ENCODE results near the gene TECR.
"Not testable (repeated sequence)": the region's sequence is repeated elsewhere in the genome, so short reads cannot be mapped to it uniquely, and the experiment has no call there.

TECR gene

DNA sequence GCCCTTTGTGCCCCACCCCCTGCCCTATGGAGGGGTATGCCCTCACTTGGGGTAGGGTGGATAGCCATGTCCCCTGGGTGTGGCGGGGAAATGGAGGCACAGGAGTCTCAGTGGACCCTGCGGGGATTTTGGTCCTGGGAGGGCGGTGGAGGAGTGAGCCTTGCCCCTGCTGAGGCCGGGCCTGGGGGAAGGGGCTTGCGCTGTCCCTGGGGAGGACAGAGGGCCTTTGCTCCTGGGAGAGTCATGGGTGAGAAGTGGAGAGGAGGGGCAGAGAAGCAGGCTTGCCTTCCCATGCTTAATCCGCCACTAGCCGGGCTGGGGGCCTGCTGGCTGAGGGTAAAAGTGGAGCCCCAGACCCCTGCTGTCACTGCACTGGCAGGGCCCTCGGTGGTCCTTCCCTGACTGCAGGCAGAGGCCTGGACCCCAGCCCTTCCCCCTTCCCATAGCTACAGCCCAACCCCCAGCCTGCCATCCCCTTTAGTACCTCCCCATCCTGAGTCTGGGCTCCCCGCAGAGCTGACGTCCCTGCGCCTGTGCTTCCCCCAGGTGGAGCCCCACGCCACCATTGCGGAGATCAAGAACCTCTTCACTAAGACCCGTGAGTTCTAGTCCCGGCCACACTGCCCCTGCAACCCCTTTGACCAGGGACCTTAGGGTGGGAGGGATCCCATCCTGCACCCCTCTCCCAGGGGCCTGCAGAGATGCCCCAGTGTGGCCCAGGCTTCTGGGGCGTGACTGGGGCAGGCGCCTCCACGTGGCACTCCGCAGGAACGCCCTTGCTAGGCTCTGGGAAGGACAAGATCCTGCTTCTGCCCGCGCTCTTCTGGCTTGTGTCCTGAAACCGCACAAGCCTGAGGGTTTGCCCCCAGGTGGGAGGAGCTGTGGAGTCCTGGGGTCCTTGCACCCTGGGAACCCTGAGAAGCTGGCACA is 33.5 kb downstream of the TECR start:
- DNase-seq: no peak

DNA sequence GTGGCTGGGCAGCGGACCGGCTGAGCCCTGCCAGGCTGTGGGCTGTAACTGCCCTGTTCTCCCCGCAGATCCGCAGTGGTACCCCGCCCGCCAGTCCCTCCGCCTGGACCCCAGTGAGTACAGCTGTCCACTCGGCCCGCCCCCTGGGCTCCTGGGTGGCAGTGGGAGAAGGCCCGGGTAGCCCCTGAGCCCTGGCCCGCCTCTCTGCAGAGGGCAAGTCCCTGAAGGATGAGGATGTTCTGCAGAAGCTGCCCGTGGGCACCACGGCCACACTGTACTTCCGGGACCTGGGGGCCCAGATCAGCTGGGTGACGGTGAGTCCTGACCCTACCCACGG is 34.2 kb downstream of the TECR start:
- DNase-seq: no peak

DNA sequence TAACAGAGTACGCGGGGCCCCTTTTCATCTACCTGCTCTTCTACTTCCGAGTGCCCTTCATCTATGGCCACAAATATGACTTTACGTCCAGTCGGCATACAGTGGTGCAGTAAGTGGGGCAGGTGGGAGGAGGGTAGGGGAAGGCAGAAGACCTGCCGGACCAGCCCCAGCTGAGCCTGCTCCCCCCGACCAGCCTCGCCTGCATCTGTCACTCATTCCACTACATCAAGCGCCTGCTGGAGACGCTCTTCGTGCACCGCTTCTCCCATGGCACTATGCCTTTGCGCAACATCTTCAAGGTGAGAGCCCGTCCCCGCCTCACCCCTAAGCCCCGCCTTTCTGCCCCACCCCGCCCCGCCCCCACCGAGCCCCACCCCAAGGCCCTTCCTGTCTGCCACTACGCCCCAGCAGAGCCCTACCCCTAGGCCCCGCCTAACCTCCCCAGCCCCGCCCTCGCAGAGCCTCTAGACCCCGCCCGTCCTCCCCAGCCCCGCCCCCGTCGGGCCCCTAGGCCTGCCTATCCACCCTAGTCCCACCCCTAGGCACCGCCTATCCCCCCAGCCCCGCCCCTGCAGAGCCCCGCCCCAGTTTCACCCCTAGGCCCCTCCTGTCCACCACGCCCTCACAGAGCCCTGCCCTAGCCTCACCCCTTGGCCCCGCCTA is 34.7 kb downstream of the TECR start:
- no peak for DNase-seq

DNA sequence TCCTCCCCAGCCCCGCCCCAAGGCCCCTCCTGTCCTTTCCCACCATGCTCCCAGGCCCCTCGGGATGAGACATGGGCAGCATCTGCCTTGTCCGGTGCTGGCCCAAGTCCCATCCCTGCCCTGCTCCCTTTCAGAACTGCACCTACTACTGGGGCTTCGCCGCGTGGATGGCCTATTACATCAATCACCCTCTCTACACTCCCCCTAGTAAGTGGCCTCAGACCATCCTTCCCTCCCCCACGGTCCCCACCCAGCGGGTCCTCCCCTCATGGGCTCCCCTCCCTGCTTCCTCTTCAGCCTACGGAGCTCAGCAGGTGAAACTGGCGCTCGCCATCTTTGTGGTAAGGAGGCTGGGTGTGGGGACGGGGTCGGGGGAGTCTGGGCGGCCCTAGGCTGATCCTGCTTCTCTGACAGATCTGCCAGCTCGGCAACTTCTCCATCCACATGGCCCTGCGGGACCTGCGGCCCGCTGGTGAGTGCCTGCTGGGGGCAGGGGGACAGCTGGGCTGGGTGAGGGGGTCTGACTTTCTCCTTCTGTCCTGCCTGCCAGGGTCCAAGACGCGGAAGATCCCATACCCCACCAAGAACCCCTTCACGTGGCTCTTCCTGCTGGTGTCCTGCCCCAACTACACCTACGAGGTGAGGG is 35.4 kb downstream of the TECR start:
- DNase-seq: not testable (repeated sequence)

DNA sequence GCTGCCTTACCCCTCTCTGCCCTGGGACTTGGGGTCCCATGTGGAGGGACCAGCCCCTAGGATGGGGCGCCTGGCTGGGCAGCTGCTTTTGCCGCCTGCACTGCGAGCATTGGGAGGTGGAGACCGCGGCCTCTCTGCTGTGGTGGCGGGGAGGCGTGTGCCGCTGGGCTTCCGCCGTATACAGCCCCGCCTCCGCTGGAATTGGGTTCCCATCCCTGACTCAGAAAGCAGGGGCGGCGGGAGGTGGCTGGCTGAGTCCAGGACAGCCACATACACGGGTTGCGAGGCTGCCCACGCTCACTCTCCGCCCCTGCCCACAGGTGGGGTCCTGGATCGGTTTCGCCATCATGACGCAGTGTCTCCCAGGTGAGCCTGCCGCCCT is 35.9 kb downstream of the TECR start:
- no peak for DNase-seq

DNA sequence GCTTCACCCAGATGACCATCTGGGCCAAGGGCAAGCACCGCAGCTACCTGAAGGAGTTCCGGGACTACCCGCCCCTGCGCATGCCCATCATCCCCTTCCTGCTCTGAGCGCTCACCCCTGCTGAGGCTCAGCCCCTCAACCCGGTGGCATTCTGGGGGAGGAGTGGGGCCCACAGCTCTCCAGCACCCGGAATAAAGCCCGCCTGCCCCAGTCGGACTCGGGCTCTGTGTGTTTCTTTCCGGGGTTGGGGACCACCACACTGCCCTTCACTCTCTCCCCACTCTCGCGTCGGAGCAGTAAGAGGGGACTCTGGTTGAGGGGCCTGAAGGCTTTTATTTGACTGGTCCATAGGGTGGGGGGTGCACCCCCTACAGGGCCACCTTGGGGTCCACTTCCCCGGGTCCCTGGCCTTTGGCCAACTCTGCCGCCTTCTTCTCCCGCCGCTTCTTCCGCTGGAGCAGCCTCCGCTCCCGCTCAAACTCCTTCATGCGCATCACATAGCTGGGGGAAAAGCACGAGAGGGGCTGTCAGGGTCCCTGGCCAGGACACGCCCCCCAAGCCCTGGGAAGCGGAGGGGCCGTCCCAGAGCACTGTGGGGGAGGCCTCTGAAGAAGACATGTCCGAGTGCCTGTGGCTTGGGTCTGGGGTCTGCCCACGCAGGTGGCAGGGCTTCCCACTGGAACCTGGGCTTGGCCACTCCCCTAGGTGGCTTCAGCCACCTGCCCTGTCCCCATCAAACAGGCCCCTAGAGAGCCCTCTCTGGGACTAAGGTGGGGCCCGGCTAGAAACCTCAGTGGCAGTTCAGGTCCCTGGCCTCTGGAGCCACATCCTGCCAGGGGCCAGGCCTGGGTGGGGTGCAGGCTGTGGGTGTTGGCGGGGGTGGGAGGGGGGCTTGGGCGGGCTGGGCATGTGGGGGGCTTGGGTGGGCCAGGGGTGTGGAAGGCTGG is 36.6 kb downstream of the TECR start:
- DNase-seq: no peak

DNA sequence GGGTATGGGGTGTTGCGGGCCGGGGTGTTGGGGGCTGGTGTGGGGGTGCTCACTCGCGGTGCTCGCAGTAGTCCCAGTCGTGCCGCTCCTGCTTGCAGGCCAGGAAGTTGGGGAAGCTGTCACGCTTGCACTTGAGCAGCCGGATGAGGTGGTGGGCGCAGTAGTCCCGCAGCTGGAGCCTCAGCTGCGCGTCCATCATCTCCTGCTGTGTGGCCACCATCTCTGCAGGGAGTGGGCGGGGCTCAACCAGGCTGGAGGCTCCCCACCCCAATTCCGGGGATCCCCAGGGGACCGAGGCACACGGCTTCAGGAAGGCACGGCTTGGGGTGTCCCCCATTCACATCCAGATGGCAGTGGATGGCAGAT is 37.3 kb downstream of the TECR start:
- no peak for DNase-seq

DNA sequence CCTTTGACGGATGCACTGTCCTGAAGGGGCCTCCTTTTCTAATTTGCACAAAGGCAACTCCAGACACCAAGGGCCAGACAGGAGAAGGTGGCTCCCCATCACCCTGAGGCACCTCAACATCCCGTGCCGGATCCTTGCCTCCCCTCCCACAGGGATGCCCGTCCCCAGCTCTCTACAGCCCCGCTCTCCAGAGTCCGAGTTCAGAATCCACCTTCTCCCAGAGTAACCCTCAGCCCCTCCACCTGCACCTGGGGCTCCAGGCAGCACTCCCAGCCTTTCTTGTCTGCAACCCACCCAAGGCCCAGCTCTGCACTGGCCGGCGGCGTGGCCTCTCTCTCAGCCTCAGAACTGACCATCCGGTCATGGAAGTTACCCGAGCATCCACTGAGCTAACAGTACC is 37.7 kb downstream of the TECR start:
- no peak for DNase-seq

DNA sequence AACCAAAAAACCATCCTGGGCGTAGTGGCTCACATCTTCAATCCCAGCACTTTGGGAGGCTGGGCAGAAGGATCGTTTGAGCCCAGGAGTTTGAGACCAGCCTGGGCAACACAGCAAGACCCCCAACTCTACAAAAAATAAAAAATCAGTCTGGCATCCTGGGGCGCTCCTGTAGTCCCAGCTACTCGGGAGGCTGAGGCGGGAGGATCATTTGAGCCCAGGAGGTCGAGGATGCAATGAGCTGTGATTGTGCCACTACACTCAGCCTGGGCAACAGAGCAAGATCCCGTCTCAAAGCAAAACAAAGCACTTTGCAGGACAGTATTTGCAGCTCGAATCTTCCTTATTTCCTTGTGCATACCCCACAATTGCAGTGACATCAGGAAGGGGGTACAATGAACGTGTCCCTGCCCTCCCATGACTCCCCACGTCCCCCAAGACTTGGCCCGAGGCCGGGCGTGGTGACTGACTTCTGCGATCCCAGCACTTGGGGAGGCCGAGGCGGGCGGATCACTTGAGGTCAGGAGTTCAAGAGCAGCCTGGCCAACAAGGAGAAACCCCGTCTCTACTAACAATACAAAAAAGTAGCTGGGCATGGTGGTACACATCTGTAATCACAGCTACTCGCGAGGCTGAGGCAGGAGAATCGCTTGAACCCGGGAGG is 41.6 kb downstream of the TECR start:
- DNase-seq: no peak

DNA sequence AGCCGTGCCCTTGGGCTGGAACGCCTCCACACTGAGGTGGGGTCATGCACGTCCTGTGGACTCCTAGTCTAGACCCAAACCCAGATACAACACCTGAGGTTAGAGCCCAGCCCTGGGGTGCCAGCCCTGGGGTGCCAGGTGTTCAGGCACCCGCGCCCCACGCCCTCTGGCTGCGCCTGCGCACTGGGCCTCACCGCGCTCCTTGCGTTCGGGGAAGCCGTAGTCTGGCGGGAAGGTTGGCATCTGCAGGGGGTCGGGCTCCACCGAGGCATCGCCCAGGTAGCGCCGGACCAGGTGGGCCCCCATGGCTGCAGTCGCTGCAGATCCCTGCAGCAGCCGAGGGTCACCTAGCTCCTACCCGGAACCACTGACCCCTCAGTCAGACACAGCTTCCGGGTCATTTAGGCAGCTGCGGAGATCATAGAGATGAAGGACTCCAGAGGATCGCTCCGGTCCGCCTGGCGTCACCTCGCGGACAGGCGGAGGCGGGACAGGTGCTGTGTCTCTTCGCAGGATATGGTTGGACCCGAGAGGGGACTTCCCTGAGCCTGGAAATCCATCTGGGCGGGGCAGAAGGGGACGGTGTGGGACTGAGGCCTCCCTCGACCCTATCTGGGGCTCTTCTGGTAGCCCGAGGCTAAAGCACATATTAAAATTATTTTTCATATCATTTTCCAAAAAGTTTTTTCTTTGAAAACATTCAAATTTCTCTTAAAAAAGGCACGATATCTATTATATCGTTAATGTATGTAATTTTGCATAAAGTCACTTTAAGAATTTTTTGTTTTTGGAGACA is 42.5 kb downstream of the TECR start, which contains the start of gene NDUFB7:
NDUFB7 (minus strand) TSS at position 372 of the 796 bp plus-strand sequence; CDS start at position 306, 66 bp downstream.
- peak; percentile 92 for DNase-seq

DNA sequence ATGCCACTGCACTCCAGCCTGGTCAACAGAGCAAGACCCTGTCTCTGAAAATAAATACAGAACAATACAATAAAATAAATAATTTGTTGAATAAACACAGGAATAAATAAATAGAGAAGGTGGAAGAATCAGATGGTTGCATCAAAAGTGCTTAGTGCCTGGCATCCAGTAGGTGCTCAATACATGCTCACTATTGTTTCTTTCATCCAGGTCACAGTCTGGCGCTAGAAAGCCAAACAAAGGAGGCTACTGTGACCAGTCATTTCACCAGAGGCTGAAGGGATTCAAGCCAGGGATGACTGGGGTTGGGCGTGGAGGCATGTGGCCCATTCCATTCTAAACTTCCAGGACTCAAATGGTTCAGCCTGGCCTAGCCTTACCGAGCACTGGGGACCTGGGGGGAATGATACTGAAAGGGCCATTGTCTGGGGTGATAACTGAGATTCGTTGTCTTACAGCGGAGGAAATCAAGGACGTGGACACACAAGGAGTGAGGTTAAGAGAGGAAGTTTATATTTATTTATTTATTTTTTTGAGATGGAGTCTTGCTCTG is 46.1 kb downstream of the TECR start:
- no peak for DNase-seq

DNA sequence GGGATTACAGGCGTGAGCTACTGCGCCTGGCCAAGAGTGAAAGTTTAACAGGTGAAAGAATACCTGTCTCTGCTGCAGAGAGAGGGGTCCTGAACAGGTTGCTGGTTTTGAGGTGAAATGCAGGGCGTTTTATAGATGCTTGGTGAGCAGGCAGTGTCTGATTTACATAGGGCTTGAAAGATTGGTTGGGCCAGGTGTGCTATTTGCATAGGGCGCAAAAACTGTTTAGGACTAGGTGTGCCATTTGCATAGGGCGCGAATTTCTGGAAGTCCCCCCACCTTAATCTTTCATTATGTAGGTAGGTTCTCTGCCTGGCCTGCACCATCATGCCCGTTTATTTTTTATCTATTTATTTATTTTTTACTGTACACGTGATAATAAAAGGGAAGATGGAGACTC is 47.0 kb downstream of the TECR start:
- DNase-seq: no peak

DNA sequence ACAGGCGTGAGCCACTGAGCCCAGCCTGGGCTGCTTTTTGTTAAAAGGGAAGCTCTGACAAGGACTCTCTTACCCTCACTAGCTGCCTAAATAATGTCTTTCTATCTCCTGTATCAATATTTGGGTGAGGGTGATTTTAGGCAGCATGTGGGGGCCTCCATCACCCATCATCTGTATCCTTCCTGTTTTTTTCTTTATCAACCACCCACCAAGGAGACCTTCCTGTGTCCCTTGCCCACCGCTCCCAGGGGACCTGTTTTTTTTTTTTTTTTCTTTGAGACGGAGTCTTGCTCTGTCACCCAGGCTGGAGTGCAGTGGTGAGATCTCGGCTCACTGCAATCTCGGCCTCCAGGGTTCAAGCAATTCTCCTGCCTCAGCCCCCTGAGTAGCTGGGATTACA is 47.9 kb downstream of the TECR start:
- no peak for DNase-seq

DNA sequence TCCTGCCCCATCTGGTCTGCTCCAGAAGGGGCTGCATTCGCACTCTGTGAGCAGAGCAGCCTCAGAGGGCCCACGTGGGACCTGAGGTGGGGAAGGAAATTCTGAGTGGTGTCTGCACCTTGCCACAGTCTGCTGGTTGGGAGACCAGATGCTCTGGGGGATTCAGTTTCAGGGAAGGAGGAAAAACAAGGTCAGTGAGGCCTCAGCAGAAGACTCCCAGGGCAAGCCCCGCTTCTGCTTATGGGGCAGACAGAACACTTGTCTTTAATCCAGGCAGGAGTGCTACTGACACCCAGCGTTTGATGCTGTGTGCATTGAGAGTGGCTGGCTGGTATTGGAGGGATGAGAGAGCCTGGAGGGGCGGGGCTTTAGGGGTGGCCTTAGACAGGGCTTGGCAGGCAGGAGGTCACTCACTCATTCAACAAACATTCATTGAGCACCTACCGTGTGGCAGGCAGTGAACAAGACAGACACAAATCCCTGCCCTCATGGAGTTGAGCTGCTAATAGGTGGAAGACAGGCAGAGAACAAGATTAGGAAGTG is 48.6 kb downstream of the TECR start:
- DNase-seq: no peak

DNA sequence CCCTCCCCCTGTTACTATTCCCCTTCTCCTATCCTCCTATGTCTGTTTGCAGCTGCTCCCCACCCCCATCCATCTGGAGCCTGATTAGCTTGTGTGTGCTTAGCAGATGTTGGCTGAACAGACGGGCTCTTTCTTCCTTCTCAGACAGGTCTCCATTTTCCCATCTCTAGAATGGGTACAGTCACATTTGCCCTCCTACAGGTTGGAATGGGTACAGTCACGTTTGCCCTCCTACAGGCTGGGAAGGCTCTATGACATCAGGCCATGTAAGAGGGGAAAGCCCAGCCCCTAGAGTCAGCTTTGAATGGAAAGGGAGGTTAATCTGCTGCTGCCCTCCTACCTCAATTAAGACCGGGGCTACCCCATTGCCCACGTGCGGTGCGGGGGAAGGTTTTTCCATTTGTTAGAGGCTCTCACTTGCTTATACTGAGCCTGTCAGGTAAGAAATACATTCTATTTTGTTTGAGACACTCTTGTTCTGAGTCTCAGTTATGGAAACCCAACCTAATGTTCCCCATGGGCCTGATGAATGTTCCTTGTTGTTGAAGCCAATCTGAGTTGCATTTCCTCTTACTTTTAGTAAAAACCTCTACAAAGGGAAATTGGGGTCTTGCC is 51.3 kb downstream of the TECR start:
- DNase-seq: no peak

DNA sequence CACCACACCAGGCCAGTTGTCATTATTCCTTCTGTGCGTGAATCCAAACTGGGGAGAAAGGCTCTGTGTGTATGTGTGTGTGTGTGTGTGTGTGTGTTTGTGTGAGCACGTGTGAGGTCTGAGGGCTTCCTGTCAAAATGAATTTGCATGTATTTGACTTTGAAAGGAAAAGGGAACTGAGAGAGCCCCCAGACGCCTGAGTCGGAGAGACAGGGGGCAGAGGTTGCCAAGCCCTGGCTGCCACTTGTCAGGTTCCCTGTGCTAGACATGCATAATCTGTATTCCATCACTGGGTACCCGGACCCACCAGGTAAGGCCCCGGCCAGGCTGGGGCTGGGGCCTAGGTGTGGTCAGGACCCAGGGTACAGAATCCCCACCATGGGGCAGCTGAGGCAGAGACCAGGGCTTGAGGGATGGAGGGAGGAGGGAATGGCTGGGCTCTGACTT is 53.5 kb downstream of the TECR start, which contains the start of gene CLEC17A:
CLEC17A (plus strand) TSS at position 191 of the 447 bp plus-strand sequence; CDS start at position 268, 77 bp downstream.
- DNase-seq: no peak

DNA sequence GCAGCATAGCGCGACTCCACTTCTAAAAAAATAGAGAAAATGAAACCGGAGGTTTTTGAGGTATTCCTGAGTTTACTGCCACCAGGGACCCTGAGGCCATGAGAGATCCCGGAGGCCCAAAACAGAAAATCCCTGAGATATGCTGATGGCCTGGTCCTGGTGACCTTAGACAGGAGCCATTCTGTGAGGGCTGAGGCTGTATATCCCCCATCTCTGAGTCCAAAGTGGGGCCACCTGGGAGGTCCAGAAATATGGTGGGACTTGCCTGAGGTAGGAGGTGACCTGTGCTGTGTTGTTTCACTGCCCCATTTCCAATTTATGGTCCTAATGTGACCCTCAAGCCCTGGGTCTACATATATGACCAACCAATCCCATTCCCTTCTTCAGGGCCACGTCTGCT is 55.0 kb downstream of the TECR start:
- DNase-seq: not testable (repeated sequence)

DNA sequence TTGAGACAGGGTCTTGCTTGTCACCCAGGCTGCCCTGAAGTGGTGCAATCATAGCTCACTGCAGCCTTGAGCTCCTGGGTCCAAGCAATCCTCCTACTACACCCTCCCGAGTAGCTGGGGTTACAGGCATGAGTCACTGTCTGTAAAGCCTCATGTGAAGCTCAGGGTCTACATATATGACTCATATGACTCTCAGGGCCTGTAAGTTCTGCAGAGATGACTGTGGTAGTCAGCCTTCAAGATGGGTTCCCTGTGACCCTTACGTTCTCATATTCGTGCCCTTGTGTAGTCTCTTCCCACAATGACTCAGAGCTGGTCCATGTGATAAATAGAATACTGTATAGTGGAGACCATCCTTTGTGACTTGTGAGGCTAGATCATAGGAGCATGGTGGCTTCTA is 55.8 kb downstream of the TECR start:
- DNase-seq: not testable (repeated sequence)

DNA sequence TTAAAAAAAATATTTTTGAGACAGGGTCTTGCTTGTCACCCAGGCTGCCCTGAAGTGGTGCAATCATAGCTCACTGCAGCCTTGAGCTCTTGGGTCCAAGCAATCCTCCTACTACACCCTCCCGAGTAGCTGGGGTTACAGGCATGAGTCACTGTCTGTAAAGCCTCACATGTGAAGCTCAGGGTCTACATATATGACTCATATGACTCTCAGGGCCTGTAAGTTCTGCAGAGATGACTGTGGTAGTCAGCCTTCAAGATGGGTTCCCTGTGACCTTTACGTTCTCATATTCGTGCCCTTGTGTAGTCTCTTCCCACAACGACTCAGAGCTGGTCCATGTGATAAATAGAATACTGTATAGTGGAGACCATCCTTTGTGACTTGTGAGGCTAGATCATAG is 60.0 kb downstream of the TECR start:
- DNase-seq: not testable (repeated sequence)

DNA sequence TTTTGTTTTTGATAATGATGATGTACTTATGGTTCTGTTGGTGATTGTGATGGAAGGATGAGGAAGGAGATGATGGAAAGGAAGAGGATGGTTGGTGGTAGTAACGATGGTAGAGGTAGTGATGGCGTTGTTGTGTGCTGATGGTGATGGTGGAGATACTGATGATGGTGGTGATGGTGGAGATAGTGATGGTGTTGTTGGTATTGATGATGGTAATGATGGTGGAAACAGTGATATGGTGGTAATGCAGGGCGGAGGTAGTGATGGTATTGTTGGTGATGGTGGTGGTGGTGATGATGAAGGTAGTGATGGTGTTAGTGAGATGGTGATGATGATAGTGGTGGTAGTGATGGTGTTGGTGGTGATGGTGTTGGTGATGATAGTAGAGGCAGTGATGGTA is 66.2 kb downstream of the TECR start:
- DNase-seq: no peak

All from NCI-H1694 treated with DMSO at 0.1 percent for 48 hours (cell line).